HepG2 (cell line): ENCODE data around the gene TEX53. TPM values are rescaled to one million over a fixed set of nuclear protein-coding genes. Genes with fewer than 3 reads are reported as not detected.

Source experiments
- ATAC-seq: fragments of 200-7000 bp; cut with Tn5 transposase; 3 replicates; pipeline ENCODE4 v1.9.1; 2020; ENCODE audit warnings: mild to moderate bottlenecking, moderate library complexity
- BruUV-seq: library from RNA; stranded (reverse); fragments of 400-500 nt; replicated peaks from 2 replicates; lab custom pipeline; 2021; lab: Mats Ljungman, UMichigan
- CTCF ChIA-PET: fragments of 300-600 bp; formaldehyde crosslinking; extraction: SDS; loops from one replicate; lab custom pipeline; 2021; ENCODE audit warnings: low total read pairs, inconsistent platforms, low intra/inter-chr PET ratio; lab: Yijun Ruan, JAX
- POLR2A ChIA-PET: fragments of 350-600 bp; sonication (Branson Sonifier 250); formaldehyde crosslinking; loops from one replicate; lab custom pipeline; 2020; ENCODE audit warnings: antibody characterized with exemption, inconsistent platforms; lab: Yijun Ruan, JAX
- DNase-seq: peaks from one replicate; pipeline ENCODE4 v3.0.0-alpha.2; 2015; ENCODE audit warnings: low spot score
- FAIRE-seq: peaks from 3 replicates; lab custom pipeline; 2011; peaks lifted over from hg19 to GRCh38; lab: Jason Lieb, UNC
- H2AFZ ChIP-seq: one replicate; pipeline ENCODE4 v1.6.1; 2011; ENCODE audit warnings: low read length, inconsistent platforms
- H3K27ac ChIP-seq: fragments of 300-600 bp; 3 replicates; pipeline ENCODE4 v1.8.0; 2011; ENCODE audit warnings: mixed run types, mild to moderate bottlenecking, mixed read lengths, low read length, inconsistent platforms; ENCODE audit not compliant: insufficient read depth; ENCODE audit errors: extremely low read length
- H3K27me3 ChIP-seq, 2 experiments: fragments of 200-600 bp in 1 of 2; 2 replicates in 1 of 2; 3 replicates in 1 of 2; pipeline versions ENCODE4 v1.6.0 to v1.8.0; 2011; ENCODE audit warnings: low read length in 2 of 2, mild to moderate bottlenecking in 2 of 2, moderate library complexity in 2 of 2, inconsistent platforms in 1 of 2; ENCODE audit not compliant: insufficient read depth in 2 of 2, control insufficient read depth in 1 of 2
- H3K36me3 ChIP-seq, 2 experiments: fragments of 200-600 bp in 1 of 2; replicated peaks in 1 of 2; 2 replicates in 1 of 2; 3 replicates in 1 of 2; pipeline versions ENCODE4 v1.5.1 to v1.8.0; 2011; ENCODE audit warnings: low read length in 2 of 2, inconsistent platforms in 1 of 2; ENCODE audit not compliant: insufficient read depth in 2 of 2, control insufficient read depth in 1 of 2
- H3K4me1 ChIP-seq: 2 replicates; pipeline ENCODE4 v1.5.1; 2012; ENCODE audit warnings: low read length, inconsistent platforms; ENCODE audit not compliant: insufficient read depth
- H3K4me2 ChIP-seq: 2 replicates; pipeline ENCODE4 v1.6.0; 2011; ENCODE audit warnings: low read depth, low read length, inconsistent platforms
- H3K4me3 ChIP-seq, 3 experiments: fragments of 200-600 bp in 1 of 3; sonication (generic), shearing (Covaris generic) in 1 of 3; replicated peaks in 1 of 3; 2 replicates each; pipeline ENCODE4 v1.5.1; 2011 to 2016; ENCODE audit warnings: low read length in 3 of 3, inconsistent platforms in 2 of 3, low read depth in 2 of 3, mild to moderate bottlenecking in 2 of 3, control low read depth in 1 of 3, mixed read lengths in 1 of 3; ENCODE audit not compliant: insufficient read depth in 1 of 3
- H3K79me2 ChIP-seq: one replicate; pipeline ENCODE4 v1.6.1; 2011; ENCODE audit warnings: low read length, inconsistent platforms; ENCODE audit not compliant: insufficient read depth
- H3K9ac ChIP-seq: 2 replicates; pipeline ENCODE4 v1.6.0; 2011; ENCODE audit warnings: mild to moderate bottlenecking, low read depth, low read length, inconsistent platforms; ENCODE audit not compliant: insufficient read depth
- H3K9me3 ChIP-seq: 2 replicates; pipeline ENCODE4 v1.5.1; 2012; ENCODE audit warnings: mild to moderate bottlenecking, low read length
- H4K20me1 ChIP-seq: 2 replicates; pipeline ENCODE4 v1.6.0; 2011; ENCODE audit warnings: inconsistent platforms, mild to moderate bottlenecking, low read length, moderate library complexity; ENCODE audit not compliant: insufficient read depth
- ETS1 ChIP-seq: sonication (generic); formaldehyde crosslinking; IDR thresholded peaks from 2 replicates; pipeline ENCODE4 v1.4.0; 2020; ENCODE audit warnings: missing genetic modification reagents
- GTF2F1 ChIP-seq: fragments of 150-350 bp; IDR thresholded peaks from 2 replicates; pipeline ENCODE4 v1.6.1; 2014; ENCODE audit warnings: low read length
- HHEX ChIP-seq: IDR thresholded peaks from 2 replicates; pipeline ENCODE4 v1.6.1; 2016; ENCODE audit warnings: control low read depth
- KAT2B ChIP-seq: fragments of 150-350 bp; IDR thresholded peaks from 2 replicates; pipeline ENCODE4 v1.6.1; 2014; ENCODE audit warnings: low read depth, low read length, borderline replicate concordance
- KLF9 ChIP-seq: IDR thresholded peaks from 2 replicates; pipeline ENCODE4 v1.6.1; 2016; ENCODE audit warnings: low read depth
- MEIS1 ChIP-seq: sonication (generic); formaldehyde crosslinking; IDR thresholded peaks from 2 replicates; pipeline ENCODE4 v1.9.0; 2021; ENCODE audit warnings: mild to moderate bottlenecking, missing genetic modification reagents, moderate library complexity, borderline replicate concordance
- NFATC3 ChIP-seq: sonication (generic); formaldehyde crosslinking; IDR thresholded peaks from 2 replicates; pipeline ENCODE4 v1.5.1; 2020; ENCODE audit warnings: mild to moderate bottlenecking, missing genetic modification reagents
- RBM39 ChIP-seq: fragments of 200-400 bp; formaldehyde crosslinking; IDR thresholded peaks from one replicate; pipeline ENCODE4 v1.6.1; 2018; ENCODE audit warnings: antibody characterized with exemption, mild to moderate bottlenecking, low read depth, low read length; ENCODE audit not compliant: poor library complexity, severe bottlenecking
- SSRP1 ChIP-seq: IDR thresholded peaks from 2 replicates; pipeline ENCODE4 v1.6.1; 2016; ENCODE audit warnings: control low read depth
- ZBTB7A ChIP-seq: sonication (generic); formaldehyde crosslinking; IDR thresholded peaks from 2 replicates; pipeline ENCODE4 v1.8.0; 2022; ENCODE audit warnings: mild to moderate bottlenecking, missing genetic modification reagents
- ZMAT5 ChIP-seq: sonication (generic); formaldehyde crosslinking; IDR thresholded peaks from 2 replicates; pipeline ENCODE4 v1.5.0; 2020; ENCODE audit warnings: mild to moderate bottlenecking, low read depth, missing genetic modification reagents, borderline replicate concordance
- ZNF468 ChIP-seq: sonication (generic); formaldehyde crosslinking; IDR thresholded peaks from 2 replicates; pipeline ENCODE4 v1.8.0; 2022; ENCODE audit warnings: mild to moderate bottlenecking, moderate library complexity, missing genetic modification reagents
- ZNF776 ChIP-seq: sonication (generic); formaldehyde crosslinking; IDR thresholded peaks from 2 replicates; pipeline ENCODE4 v1.4.0; 2020; ENCODE audit warnings: mild to moderate bottlenecking, missing genetic modification reagents
- in situ Hi-C: cut with HindIII; loops from 2 replicates; pipeline ENCODE4 v1.10.0; 2017; ENCODE audit warnings: low pct_unique_long_range_greater_than_20kb; ENCODE audit not compliant: extremely low pct_ligation_motif_present
- intact Hi-C: fragments of 100-400 bp; cut with micrococcal nuclease; formaldehyde crosslinking; loops from one replicate; pipeline ENCODE4 v1.10.0; 2022; ENCODE audit not compliant: unreplicated experiment
- polyA plus RNA-seq, 8 experiments: library from polyadenylated mRNA; depleted of rRNA in 3 of 8; stranded (reverse) in 7 of 8; unstranded in 1 of 8; fragments of >200 nt; fragmentation: Illumina TruSeq in 4 of 8; extraction: Trizol in 4 of 8; gene quantifications; 2 replicates each; pipeline versions ENCODE4 v1.2.1 to v1.2.3, GENCODE V29; 2011 to 2016; ENCODE audit warnings: low read depth in 4 of 8, missing spikeins in 1 of 8, mixed read lengths in 1 of 8; ENCODE audit not compliant: insufficient read depth in 1 of 8
- total RNA-seq, 5 experiments: library from RNA; depleted of rRNA; stranded (reverse); fragments of >200 nt; fragmentation: Illumina TruSeq; extraction: Trizol; gene quantifications; 2 replicates each; pipeline ENCODE4 v1.2.3, GENCODE V29; 2016; ENCODE audit warnings: low read depth in 1 of 5
- TF ChIP-seq, protein P1 (sequence below): sonication (generic); formaldehyde crosslinking; IDR thresholded peaks from 2 replicates; pipeline ENCODE4 v1.8.1; 2023; ENCODE audit warnings: mild to moderate bottlenecking, missing genetic modification reagents
- TF ChIP-seq, protein P2 (sequence below): sonication (generic); formaldehyde crosslinking; IDR thresholded peaks from 2 replicates; pipeline ENCODE4 v1.8.0; 2022; ENCODE audit warnings: mild to moderate bottlenecking, missing genetic modification reagents; ENCODE audit not compliant: insufficient replicate concordance
- TF ChIP-seq, protein P3 (sequence below): IDR thresholded peaks from 2 replicates; pipeline ENCODE4 v1.6.1; 2012; ENCODE audit warnings: low read length, improper control_type of control experiment
- TF ChIP-seq, protein P4 (sequence below): sonication (generic); formaldehyde crosslinking; IDR thresholded peaks from 2 replicates; pipeline ENCODE4 v1.4.0; 2020; ENCODE audit warnings: missing genetic modification reagents, low read depth, mild to moderate bottlenecking, borderline replicate concordance

TEX53 gene
- total and polyA plus RNA-seq, 2 of the 13 experiments (the other 11 are each of a cell fraction or from before 2014, with no cell fraction given), result not detected

GRCh38 chr9:114701988-114702387 is 44.4 kb upstream of the TEX53 start:
- TF ChIP-seq, protein P1, sequence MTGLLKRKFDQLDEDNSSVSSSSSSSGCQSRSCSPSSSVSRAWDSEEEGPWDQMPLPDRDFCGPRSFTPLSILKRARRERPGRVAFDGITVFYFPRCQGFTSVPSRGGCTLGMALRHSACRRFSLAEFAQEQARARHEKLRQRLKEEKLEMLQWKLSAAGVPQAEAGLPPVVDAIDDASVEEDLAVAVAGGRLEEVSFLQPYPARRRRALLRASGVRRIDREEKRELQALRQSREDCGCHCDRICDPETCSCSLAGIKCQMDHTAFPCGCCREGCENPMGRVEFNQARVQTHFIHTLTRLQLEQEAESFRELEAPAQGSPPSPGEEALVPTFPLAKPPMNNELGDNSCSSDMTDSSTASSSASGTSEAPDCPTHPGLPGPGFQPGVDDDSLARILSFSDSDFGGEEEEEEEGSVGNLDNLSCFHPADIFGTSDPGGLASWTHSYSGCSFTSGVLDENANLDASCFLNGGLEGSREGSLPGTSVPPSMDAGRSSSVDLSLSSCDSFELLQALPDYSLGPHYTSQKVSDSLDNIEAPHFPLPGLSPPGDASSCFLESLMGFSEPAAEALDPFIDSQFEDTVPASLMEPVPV (CRISPR knock-in tag), result no peak
- TF ChIP-seq SSRP1 (CRISPR knock-in tag), result no peak
- TF ChIP-seq, protein P2, sequence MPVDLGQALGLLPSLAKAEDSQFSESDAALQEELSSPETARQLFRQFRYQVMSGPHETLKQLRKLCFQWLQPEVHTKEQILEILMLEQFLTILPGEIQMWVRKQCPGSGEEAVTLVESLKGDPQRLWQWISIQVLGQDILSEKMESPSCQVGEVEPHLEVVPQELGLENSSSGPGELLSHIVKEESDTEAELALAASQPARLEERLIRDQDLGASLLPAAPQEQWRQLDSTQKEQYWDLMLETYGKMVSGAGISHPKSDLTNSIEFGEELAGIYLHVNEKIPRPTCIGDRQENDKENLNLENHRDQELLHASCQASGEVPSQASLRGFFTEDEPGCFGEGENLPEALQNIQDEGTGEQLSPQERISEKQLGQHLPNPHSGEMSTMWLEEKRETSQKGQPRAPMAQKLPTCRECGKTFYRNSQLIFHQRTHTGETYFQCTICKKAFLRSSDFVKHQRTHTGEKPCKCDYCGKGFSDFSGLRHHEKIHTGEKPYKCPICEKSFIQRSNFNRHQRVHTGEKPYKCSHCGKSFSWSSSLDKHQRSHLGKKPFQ (CRISPR knock-in tag), result no peak
- TF ChIP-seq KLF9, result no peak
- TF ChIP-seq ZNF468, result no peak
- TF ChIP-seq MEIS1 (CRISPR knock-in tag), result no peak
- TF ChIP-seq NFATC3 (CRISPR knock-in tag), result no peak
- TF ChIP-seq, protein P3, sequence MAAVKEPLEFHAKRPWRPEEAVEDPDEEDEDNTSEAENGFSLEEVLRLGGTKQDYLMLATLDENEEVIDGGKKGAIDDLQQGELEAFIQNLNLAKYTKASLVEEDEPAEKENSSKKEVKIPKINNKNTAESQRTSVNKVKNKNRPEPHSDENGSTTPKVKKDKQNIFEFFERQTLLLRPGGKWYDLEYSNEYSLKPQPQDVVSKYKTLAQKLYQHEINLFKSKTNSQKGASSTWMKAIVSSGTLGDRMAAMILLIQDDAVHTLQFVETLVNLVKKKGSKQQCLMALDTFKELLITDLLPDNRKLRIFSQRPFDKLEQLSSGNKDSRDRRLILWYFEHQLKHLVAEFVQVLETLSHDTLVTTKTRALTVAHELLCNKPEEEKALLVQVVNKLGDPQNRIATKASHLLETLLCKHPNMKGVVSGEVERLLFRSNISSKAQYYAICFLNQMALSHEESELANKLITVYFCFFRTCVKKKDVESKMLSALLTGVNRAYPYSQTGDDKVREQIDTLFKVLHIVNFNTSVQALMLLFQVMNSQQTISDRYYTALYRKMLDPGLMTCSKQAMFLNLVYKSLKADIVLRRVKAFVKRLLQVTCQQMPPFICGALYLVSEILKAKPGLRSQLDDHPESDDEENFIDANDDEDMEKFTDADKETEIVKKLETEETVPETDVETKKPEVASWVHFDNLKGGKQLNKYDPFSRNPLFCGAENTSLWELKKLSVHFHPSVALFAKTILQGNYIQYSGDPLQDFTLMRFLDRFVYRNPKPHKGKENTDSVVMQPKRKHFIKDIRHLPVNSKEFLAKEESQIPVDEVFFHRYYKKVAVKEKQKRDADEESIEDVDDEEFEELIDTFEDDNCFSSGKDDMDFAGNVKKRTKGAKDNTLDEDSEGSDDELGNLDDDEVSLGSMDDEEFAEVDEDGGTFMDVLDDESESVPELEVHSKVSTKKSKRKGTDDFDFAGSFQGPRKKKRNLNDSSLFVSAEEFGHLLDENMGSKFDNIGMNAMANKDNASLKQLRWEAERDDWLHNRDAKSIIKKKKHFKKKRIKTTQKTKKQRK, result no peak
- TF ChIP-seq ZMAT5, result no peak
- TF ChIP-seq KAT2B, result no peak
- no peak for TF ChIP-seq ETS1
- TF ChIP-seq GTF2F1, result no peak
- TF ChIP-seq ZNF776 (CRISPR knock-in tag), result no peak
- no peak for TF ChIP-seq HHEX (CRISPR knock-in tag)
- no peak for TF ChIP-seq ZBTB7A
- TF ChIP-seq RBM39, result no peak
- TF ChIP-seq, protein P4, sequence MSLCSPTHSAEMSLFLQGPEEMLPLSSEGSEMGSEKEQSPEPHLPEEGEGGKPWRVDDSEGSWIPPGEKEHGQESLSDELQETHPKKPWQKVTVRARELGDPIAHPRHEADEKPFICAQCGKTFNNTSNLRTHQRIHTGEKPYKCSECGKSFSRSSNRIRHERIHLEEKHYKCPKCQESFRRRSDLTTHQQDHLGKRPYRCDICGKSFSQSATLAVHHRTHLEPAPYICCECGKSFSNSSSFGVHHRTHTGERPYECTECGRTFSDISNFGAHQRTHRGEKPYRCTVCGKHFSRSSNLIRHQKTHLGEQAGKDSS (CRISPR knock-in tag), result no peak
- no peak for FAIRE-seq
- in situ Hi-C loops (no loop called here), intact Hi-C loops (no loop called here)
- no peak overlapping the region for H3K9ac ChIP-seq
- no peak for DNase-seq
- no TSS peak for BruUV-seq
- H3K4me1 ChIP-seq, result no peaks in the 10 kb centered on the region
- no peak overlapping the region for H3K27ac ChIP-seq
- no peak overlapping the region for H3K4me3 ChIP-seq
- no peak overlapping the region for H3K4me2 ChIP-seq
- no peaks in the 10 kb centered on the region for H4K20me1 ChIP-seq
- CTCF ChIA-PET, result no interaction called here
- H3K9me3 ChIP-seq, result no peaks in the 10 kb centered on the region
- H2AFZ ChIP-seq, result no peak overlapping the region
- no peaks in the 10 kb centered on the region for H3K79me2 ChIP-seq
- POLR2A ChIA-PET, result no interaction called here
- no peaks in the 10 kb centered on the region for H3K36me3 ChIP-seq
- no peak for ATAC-seq
- H3K27me3 ChIP-seq, result peaks cover 0 to 15% of the 10 kb centered on the region in 2 experiments; a peak in 2 of 5 replicates
